ENCODE data around the gene DNAJB8.

The DNAJB8 gene

GRCh38 chr3:128493570-128494366 is 27.1 kb upstream of the DNAJB8 start:
- no peak for DNase-seq

GRCh38 chr3:128492671-128493569 is 26.2 kb upstream of the DNAJB8 start, which contains the start of gene GATA2:
TSS of gene GATA2 (minus strand) at chr3:128493201. CDS start at chr3:128487031, 6,170 bp downstream.
- DNase-seq, result no peak

GRCh38 chr3:128491941-128492670 is 25.4 kb upstream of the DNAJB8 start:
- DNase-seq, result no peak

GRCh38 chr3:128491691-128491940 is 24.9 kb upstream of the DNAJB8 start:
- DNase-seq, result no peak

- DNase-seq, result no peak
Measured at GRCh38 chr3:128490915-128491690, 24.4 kb upstream of the DNAJB8 start.

GRCh38 chr3:128490650-128490914 is 23.9 kb upstream of the DNAJB8 start:
- no peak for DNase-seq

- no peak for DNase-seq
Measured at GRCh38 chr3:128489927-128490649, 23.4 kb upstream of the DNAJB8 start.

- no peak for DNase-seq
Measured at GRCh38 chr3:128489674-128489926, 22.9 kb upstream of the DNAJB8 start.

GRCh38 chr3:128488991-128489673 is 22.4 kb upstream of the DNAJB8 start:
- no peak for DNase-seq

GRCh38 chr3:128488636-128488990 is 21.9 kb upstream of the DNAJB8 start:
- DNase-seq, result no peak

GRCh38 chr3:128487813-128488635 is 21.3 kb upstream of the DNAJB8 start:
- DNase-seq, result peak; percentile 80

GRCh38 chr3:128487538-128487812 is 20.8 kb upstream of the DNAJB8 start:
- no peak for DNase-seq

- no peak for DNase-seq
Measured at GRCh38 chr3:128486681-128487537, 20.2 kb upstream of the DNAJB8 start.

- DNase-seq, result no peak
Measured at GRCh38 chr3:128486205-128486628, 19.5 kb upstream of the DNAJB8 start.

- no peak for DNase-seq
Measured at GRCh38 chr3:128485282-128486204, 18.9 kb upstream of the DNAJB8 start.

- DNase-seq, result no peak
Measured at GRCh38 chr3:128484404-128485281, 18.0 kb upstream of the DNAJB8 start.

- DNase-seq, result no peak
Measured at GRCh38 chr3:128483657-128484403, 17.1 kb upstream of the DNAJB8 start.
